ENCODE data around the gene BATF3. TPM values are rescaled to one million over a fixed set of nuclear protein-coding genes. Genes with fewer than 3 reads are reported as not detected.

Gene BATF3
- total RNA-seq, 2 experiments from 2014 or later = 2.1 to 3.1 TPM

- TF ChIP-seq CTCF (conservative IDR thresholded peaks at IDR 0.05; ENCODE audit: low read length) = no peak
- no peak for TF ChIP-seq EZH2phosphoT487 (IDR thresholded peaks at IDR 0.05; ENCODE audit: borderline replicate concordance, low read depth, low read length)
- Histone ChIP-seq H2AFZ (ENCODE audit: low read length) (no peak overlapping the region), H3K9me3 (ENCODE audit: low read length) (no peaks in the 10 kb centered on the region), H3K36me3 (ENCODE audit: insufficient read depth, low read length) (no peaks in the 10 kb centered on the region), H3K4me1 (ENCODE audit: insufficient read depth, low read length, poor library complexity, severe bottlenecking) (peaks cover 10% of the 10 kb centered on the region), H3K4me2 (ENCODE audit: low read length) (no peak overlapping the region), H4K20me1 (ENCODE audit: insufficient read depth, low read length) (no peaks in the 10 kb centered on the region), H3K27ac (ENCODE audit: low read depth, low read length, poor library complexity, severe bottlenecking) (no peak overlapping the region), H3K4me3 (ENCODE audit: low read depth, low read length, poor library complexity, severe bottlenecking) (no peak overlapping the region), H3K9me2 (ENCODE audit: insufficient read depth, low read length) (no peaks in the 10 kb centered on the region), H3K79me2 (ENCODE audit: insufficient read depth, low read depth, low read length) (no peaks in the 10 kb centered on the region)
- no peak for DNase-seq (ENCODE audit: low spot score)
- CTCF ChIA-PET (ENCODE audit: unreplicated experiment) = no interaction called here
- POLR2A ChIA-PET = interaction anchor here (0.6 kb wide), 1 partner anchor 120 kb away, joined by 3 read pairs; no protein-coding TSS in a partner anchor
- BruUV-seq (replicated peaks) = no TSS peak
- intact Hi-C loops (cut with micrococcal nuclease; ENCODE audit: unreplicated experiment) = loop anchor here (1.0 to 5.0 kb wide), 3 partner anchors 33 to 96 kb away; partner anchors contain the start of genes ATF3 and BATF3
Observed at GRCh38 chr1:212666116-212666775, 33.4 kb downstream of the BATF3 start.

GRCh38 chr1:212665241-212666115 is 34.2 kb downstream of the BATF3 start:
- peak; percentile 75 for DNase-seq (ENCODE audit: low spot score)
- Histone ChIP-seq H4K20me1 (ENCODE audit: insufficient read depth, low read length) (no peaks in the 10 kb centered on the region), H3K4me2 (ENCODE audit: low read length) (peak overlapping the region; percentile 53; the same call in 1 of the 2 replicates), H3K9me3 (ENCODE audit: low read length) (no peaks in the 10 kb centered on the region), H3K9me2 (ENCODE audit: insufficient read depth, low read length) (no peaks in the 10 kb centered on the region), H3K4me1 (ENCODE audit: insufficient read depth, low read length, poor library complexity, severe bottlenecking) (peaks cover 7% of the 10 kb centered on the region), H2AFZ (ENCODE audit: low read length) (0 out of 2 replicates have a peak overlapping the region, but pooled peaks have one; percentile 32), H3K4me3 (ENCODE audit: low read depth, low read length, poor library complexity, severe bottlenecking) (peak overlapping the region; percentile 24), H3K36me3 (ENCODE audit: insufficient read depth, low read length) (no peaks in the 10 kb centered on the region), H3K27ac (ENCODE audit: low read depth, low read length, poor library complexity, severe bottlenecking) (no peak overlapping the region), H3K79me2 (ENCODE audit: insufficient read depth, low read depth, low read length) (no peaks in the 10 kb centered on the region)
- peak; percentile 85 for TF ChIP-seq CTCF (conservative IDR thresholded peaks at IDR 0.05; ENCODE audit: low read length)
- no peak for TF ChIP-seq EZH2phosphoT487 (IDR thresholded peaks at IDR 0.05; ENCODE audit: borderline replicate concordance, low read depth, low read length)
- CTCF ChIA-PET (ENCODE audit: unreplicated experiment) = interaction anchor here (0.6 to 1.4 kb wide), 8 partner anchors 12 to 208 kb away, joined by 3 to 5 read pairs (median 3); partner anchors contain the start of genes NSL1 and TATDN3
- no TSS peak for BruUV-seq (replicated peaks)
- intact Hi-C loops (cut with micrococcal nuclease; ENCODE audit: unreplicated experiment) = loop anchor here (1.0 to 5.0 kb wide), 5 partner anchors 34 to 330 kb away; partner anchors contain the start of genes ATF3 and BATF3
- POLR2A ChIA-PET = interaction anchor here (0.6 kb wide), 2 partner anchors 121 to 188 kb away, joined by 3 read pairs; no protein-coding TSS in a partner anchor

All from OCI-LY7 (cell line).